PFSK-1 (cell line): ENCODE results near the gene LST1.

Source experiments
- FOXP2 ChIP-seq: optimal IDR thresholded peaks from 2 replicates; pipeline ENCODE3; 2011; ENCODE audit warnings: borderline replicate concordance, control low read depth, inconsistent platforms; ENCODE audit not compliant: insufficient read depth; ENCODE audit errors: extremely low read length, extremely low read depth
- POLR2AphosphoS5 ChIP-seq: IDR thresholded peaks from 2 replicates; pipeline ENCODE4 v1.6.1; 2012; ENCODE audit warnings: low read depth, mild to moderate bottlenecking, control low read depth, low read length, moderate library complexity
- SIN3A ChIP-seq: IDR thresholded peaks from 2 replicates; pipeline ENCODE4 v1.6.1; 2012; ENCODE audit warnings: mild to moderate bottlenecking, low read length, moderate library complexity, borderline replicate concordance; ENCODE audit not compliant: insufficient read depth
- TAF1 ChIP-seq: IDR thresholded peaks from 2 replicates; pipeline ENCODE4 v1.6.1; 2012; ENCODE audit warnings: low read length, control low read depth, borderline replicate concordance; ENCODE audit not compliant: insufficient read depth
- TF ChIP-seq, protein P1 (sequence below), 2 experiments: IDR thresholded peaks; 2 replicates each; pipeline versions ENCODE4 v1.6.1 to v1.8.0; 2011 to 2012; ENCODE audit warnings: low read depth in 2 of 2, low read length in 2 of 2, control low read depth in 1 of 2, inconsistent platforms in 1 of 2, mild to moderate bottlenecking in 1 of 2, moderate library complexity in 1 of 2; ENCODE audit not compliant: insufficient read depth in 1 of 2

The LST1 gene

DNA sequence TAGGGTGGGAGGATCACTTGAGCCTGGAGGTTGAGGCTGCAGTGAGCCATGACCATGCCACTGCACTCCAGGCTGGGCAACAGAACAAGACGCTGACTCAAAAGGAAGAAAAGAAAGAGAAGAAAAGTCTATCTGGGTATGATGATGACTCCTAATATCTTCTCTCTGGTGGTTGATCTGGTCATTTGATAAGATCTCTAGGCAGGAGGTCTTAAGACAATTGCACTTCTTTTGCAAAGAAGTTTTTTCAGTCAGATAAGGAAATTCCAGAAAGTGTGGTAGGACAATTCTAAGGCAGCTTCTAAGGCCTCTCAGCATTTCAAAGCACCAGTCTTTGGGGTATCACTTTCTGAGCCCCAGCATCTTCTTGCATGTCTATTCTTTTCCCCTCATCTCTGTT, 21.2 kb downstream of the LST1 start:
- no peak for TF ChIP-seq SIN3A
- no peak for TF ChIP-seq TAF1
- no peak for TF ChIP-seq POLR2AphosphoS5

DNA sequence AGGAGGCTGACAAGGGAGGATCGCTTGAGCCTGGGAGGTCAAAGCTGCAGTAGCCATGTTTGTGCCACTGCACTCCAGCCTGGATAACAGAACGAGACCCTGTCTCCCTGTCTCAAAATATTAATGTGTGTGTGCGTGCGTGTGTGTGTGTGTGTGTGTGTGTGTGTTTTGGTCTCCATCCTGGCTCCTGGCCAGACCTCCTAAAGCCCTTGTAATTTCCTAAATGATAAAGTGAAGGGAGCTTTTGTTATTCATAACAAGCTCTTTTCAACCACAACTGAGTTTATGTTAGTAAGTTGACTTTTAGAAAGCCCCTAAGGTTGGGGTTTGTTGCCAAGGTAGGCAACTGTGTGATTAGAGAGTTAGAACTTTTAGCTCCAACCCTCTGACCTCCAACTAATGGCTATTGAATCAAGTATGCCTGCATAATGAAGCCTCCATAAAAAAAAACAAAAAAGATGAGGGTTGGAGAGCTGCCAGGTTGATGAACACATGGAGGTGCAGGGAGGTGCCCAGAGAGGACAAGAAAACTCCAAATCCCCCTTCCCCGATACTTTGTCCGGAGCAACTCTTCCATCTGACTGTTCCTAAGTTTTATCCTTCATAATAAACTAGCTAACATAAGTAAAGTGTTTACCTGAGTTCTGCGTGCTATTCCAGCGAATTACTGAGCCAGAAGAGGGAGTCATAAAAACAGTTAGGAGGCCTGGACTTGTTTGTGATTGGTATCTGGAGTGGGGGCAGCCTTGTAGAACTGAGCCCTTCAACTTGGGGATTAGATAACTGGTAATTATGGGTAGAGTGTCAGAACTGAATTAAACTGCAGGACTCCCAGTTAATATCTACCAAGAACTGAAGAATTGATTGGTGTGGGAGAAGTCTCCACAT, 23.7 kb downstream of the LST1 start:
- TF ChIP-seq TAF1 (no peak), POLR2AphosphoS5 (no peak), SIN3A (no peak), FOXP2 (no peak)
- TF ChIP-seq, protein P1, sequence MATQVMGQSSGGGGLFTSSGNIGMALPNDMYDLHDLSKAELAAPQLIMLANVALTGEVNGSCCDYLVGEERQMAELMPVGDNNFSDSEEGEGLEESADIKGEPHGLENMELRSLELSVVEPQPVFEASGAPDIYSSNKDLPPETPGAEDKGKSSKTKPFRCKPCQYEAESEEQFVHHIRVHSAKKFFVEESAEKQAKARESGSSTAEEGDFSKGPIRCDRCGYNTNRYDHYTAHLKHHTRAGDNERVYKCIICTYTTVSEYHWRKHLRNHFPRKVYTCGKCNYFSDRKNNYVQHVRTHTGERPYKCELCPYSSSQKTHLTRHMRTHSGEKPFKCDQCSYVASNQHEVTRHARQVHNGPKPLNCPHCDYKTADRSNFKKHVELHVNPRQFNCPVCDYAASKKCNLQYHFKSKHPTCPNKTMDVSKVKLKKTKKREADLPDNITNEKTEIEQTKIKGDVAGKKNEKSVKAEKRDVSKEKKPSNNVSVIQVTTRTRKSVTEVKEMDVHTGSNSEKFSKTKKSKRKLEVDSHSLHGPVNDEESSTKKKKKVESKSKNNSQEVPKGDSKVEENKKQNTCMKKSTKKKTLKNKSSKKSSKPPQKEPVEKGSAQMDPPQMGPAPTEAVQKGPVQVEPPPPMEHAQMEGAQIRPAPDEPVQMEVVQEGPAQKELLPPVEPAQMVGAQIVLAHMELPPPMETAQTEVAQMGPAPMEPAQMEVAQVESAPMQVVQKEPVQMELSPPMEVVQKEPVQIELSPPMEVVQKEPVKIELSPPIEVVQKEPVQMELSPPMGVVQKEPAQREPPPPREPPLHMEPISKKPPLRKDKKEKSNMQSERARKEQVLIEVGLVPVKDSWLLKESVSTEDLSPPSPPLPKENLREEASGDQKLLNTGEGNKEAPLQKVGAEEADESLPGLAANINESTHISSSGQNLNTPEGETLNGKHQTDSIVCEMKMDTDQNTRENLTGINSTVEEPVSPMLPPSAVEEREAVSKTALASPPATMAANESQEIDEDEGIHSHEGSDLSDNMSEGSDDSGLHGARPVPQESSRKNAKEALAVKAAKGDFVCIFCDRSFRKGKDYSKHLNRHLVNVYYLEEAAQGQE (IDR thresholded peaks at IDR 0.05; ENCODE audit: insufficient read depth in 1 of 2, low read depth in 2 of 2, low read length in 2 of 2), result no peak

DNA sequence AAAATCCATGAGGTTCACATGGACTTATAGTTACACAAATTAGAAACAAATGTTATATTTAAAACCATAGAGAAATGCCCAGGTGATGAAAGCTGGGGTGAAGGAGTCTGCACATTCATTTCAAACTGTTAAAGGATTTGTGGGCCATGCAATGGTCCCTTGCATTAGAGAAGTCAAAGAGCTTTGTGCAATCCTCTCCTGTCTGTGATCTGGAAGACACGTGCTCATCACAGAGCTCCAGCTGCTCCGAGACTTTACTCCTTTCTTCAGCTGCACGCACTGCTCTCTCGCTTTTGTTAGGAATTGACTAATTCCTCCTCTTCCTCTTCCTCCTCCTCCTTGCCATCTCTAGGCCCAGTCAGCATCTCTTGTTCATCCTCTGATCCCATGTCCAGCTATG, 24.9 kb downstream of the LST1 start:
- TF ChIP-seq, protein P1 (IDR thresholded peaks at IDR 0.05; ENCODE audit: insufficient read depth in 1 of 2, low read depth in 2 of 2, low read length in 2 of 2), result no peak
- TF ChIP-seq POLR2AphosphoS5, result no peak
- no peak for TF ChIP-seq TAF1
- TF ChIP-seq FOXP2, result no peak
- TF ChIP-seq SIN3A, result no peak

DNA sequence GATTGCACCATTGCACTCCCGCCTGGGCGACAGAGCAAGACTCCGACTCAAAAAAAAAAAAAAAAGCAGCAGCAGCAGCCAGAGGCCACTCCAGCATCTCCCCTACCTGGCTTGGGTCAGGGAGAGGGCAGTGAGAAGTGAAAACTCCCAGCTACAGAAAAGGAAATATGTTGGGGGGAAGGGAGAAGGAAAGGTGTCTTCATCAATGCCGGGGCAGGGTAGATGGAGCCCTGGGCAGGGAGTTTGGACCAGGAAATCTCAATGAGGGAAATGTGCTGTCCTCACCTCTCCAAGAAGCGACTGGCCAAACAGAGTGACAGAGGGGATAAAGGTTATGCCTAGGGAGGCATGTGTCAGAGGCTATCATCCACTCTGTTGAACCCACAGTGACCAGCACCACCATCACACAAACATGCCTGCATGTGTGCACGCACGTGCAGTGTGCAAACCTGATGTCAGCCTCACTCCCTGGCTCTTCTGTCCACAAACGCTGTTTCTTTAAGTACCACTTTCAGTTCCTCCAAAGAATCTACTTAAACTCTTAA, 28.1 kb downstream of the LST1 start:
- TF ChIP-seq SIN3A (no peak), FOXP2 (no peak), TAF1 (no peak), POLR2AphosphoS5 (no peak)
- TF ChIP-seq, protein P1 (IDR thresholded peaks at IDR 0.05; ENCODE audit: insufficient read depth in 1 of 2, low read depth in 2 of 2, low read length in 2 of 2), result no peak

DNA sequence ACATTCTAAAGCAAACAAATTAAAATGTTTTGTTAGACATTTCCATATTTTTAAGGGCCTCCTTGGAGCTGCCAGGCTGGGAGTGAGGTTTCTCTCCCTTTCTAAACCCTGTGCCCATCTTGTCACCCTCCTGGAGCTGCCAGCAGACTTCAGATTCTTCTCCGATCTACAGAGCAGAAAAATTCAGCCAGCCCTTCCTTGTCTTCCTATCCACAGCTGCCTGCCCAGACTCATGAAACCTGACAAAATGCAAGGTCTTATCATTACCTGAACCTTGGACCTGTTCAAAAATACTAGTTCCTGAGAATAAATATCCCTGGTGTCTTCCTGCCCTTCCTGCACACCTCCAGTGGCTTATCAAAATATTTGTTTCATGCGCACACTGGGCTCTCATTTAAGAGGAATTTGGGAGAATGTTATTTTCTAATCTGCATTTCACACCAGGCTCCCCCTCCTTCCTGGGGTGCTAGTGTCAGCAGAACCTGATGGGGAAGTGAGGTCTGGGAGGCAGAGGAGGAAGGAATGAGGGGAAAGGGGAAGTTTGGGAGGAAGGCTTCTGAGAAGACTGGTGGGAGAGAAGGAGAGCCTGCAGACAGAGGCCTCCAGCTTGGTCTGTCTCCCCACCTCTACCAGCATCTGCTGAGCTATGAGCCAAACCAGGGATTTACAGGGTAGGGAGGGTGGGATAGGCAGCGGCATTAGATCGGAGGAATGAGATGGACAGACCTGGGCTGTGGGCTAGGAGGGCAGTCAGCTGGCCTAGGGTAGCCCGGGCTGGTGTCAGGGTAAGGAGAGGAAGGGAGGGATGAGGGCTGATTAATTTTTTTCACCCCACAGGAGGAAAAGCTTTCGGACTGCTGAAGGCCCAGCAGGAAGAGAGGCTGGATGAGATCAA, 28.9 kb downstream of the LST1 start, which contains the start of gene AIF1:
Gene AIF1, plus strand, starts transcription at position 551 of the 895 bp plus-strand sequence. Its CDS starts 96 bp downstream, at position 647.
- TF ChIP-seq POLR2AphosphoS5 (no peak), TAF1 (no peak), SIN3A (no peak)
